GM13977 (cell line): ENCODE measurements around the gene UGT1A3.
"Not testable (repeated sequence)": the region's sequence is repeated elsewhere in the genome, so short reads cannot be mapped to it uniquely, and the experiment has no call there.

Experiments
- DNase-seq: peaks from one replicate; pipeline ENCODE4 v3.0.0; 2012; ENCODE audit warnings: low spot score
- in situ Hi-C: fragments of 300-500 bp; cut with MboI; formaldehyde crosslinking; loops from one replicate; pipeline ENCODE4 v1.12.0; 2022; ENCODE audit warnings: low sequenced_read_pairs, low pct_unique_long_range_greater_than_20kb, mixed read lengths, inconsistent platforms; ENCODE audit not compliant: unreplicated experiment
- TF ChIP-seq, protein P1 (sequence below): IDR thresholded peaks from 2 replicates; pipeline ENCODE4 v1.5.1; 2012; ENCODE audit warnings: mild to moderate bottlenecking, control low read depth; ENCODE audit not compliant: insufficient read depth; ENCODE audit errors: extremely low read depth, missing control alignments

Gene UGT1A3

DNA sequence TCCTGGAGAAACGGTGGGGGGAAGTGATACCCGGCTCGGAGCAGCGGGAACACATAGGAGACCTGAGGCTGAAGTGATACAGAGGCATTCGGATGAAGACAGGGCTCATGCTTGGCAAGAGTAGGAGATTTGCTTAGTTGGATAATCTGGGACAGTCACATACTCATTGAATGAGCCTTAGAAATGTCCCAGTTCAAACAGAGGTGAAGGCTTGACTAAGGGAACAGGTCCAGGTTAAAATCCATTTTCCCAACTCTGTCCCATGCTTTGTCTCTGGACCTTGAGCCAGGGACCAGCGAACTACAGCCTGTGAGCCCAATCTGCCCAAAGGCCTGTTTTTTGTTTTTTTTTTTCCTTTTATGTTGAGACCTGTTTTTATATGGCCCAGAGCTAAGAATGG is 34.9 kb upstream of the UGT1A3 start:
- in situ Hi-C loops: no loop called here
- TF ChIP-seq, protein P1, sequence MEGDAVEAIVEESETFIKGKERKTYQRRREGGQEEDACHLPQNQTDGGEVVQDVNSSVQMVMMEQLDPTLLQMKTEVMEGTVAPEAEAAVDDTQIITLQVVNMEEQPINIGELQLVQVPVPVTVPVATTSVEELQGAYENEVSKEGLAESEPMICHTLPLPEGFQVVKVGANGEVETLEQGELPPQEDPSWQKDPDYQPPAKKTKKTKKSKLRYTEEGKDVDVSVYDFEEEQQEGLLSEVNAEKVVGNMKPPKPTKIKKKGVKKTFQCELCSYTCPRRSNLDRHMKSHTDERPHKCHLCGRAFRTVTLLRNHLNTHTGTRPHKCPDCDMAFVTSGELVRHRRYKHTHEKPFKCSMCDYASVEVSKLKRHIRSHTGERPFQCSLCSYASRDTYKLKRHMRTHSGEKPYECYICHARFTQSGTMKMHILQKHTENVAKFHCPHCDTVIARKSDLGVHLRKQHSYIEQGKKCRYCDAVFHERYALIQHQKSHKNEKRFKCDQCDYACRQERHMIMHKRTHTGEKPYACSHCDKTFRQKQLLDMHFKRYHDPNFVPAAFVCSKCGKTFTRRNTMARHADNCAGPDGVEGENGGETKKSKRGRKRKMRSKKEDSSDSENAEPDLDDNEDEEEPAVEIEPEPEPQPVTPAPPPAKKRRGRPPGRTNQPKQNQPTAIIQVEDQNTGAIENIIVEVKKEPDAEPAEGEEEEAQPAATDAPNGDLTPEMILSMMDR: no peak
- DNase-seq: no peak

DNA sequence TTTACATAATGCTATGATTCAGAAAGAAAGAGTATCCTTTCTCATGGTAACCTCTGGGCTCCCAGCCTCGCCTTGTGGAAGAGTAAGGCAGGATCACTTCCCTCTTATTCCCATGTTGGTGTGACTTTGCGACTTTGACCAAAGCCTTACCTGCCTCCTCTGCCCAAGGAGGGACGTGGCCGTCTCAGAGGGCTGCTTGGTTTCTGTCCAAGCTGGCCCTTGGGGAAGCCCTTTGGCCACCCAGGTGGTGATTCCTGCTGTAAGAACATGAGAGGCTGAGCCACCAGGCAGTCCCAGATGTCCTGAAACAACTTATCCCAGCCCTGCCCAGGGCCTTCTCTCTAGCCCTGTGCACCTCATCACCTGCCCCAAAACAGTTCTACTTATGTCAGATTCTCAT is 30.1 kb upstream of the UGT1A3 start:
- TF ChIP-seq, protein P1: no peak
- in situ Hi-C loops: no loop called here
- DNase-seq: no peak

GRCh38 chr2:233699424-233700027 is 29.3 kb upstream of the UGT1A3 start:
- TF ChIP-seq, protein P1: no peak
- no peak for DNase-seq
- in situ Hi-C loops: loop anchor here (25.0 kb wide), 1 partner anchor 212 kb away; no protein-coding TSS in a partner anchor

DNA sequence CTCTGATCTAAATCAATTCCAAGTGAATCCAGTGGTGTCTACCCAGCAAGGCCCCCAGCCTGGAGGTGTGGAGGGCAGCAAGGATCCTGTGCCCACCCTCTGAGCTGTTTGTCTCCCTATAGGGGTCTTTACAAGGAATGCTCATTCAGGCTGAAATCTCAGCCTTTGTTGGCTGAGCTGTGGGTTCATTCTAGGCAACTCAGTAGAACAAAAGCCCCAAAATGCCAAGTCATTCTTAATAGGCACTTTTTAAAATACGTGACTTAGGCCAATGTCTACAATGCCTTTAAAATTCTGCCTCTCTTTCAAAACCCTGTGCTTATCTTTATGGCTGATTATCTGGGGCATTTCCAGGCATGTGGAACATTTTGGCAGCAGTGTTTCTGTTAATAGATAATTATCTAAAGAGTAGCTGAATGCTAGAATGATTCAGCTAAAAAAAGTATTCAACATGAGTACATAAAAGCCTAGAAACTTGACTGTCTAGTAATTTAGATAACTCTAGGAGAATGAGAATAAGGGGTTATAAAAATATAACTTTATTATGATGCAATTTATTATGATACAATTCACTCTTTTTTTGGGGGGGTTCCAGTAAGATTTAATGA is 28.7 kb upstream of the UGT1A3 start:
- in situ Hi-C loops: loop anchor here (25.0 kb wide), 1 partner anchor 213 kb away; no protein-coding TSS in a partner anchor
- TF ChIP-seq, protein P1: no peak
- DNase-seq: no peak

DNA sequence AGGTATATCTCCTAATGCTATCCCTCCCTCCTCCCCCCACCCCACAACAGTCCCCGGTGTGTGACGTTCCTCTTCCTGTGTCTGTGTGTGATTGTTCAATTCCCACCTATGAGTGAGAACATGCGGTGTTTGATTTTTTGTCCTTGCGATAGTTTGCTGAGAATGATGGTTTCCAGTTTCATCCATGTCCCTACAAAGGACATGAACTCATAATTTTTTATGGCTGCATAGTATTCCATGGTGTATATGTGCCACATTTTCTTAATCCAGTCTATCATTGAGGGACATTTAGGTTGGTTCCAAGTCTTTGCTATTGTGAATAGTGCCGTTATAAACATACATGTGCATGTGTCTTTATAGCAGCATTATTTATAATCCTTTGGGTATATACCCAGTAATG is 28.0 kb upstream of the UGT1A3 start:
- in situ Hi-C loops: loop anchor here (25.0 kb wide), 1 partner anchor 214 kb away; no protein-coding TSS in a partner anchor
- not testable (repeated sequence) for DNase-seq

DNA sequence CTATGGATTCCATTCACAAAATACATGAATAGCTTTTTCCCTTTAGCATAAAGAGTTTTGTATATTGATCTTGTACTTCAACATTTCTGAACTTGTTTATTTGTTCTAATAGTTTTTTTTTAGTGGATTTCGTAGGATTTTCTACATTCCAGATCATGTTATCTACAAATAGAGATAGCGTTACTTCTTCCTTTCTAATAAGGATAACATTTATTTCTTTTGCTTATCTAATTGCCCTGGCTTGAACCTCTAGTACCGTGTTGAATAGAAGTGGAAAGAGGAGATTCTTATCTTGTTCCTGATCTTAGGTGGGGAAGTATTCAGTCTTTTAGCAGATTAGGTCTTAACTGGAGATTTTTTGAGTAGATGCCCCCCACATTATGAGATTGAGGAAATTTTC is 26.6 kb upstream of the UGT1A3 start:
- TF ChIP-seq, protein P1: no peak
- in situ Hi-C loops: loop anchor here (25.0 kb wide), 1 partner anchor 215 kb away; no protein-coding TSS in a partner anchor
- DNase-seq: no peak

- TF ChIP-seq, protein P1: no peak
- in situ Hi-C loops: loop anchor here (25.0 kb wide), 1 partner anchor 219 kb away; no protein-coding TSS in a partner anchor
- no peak for DNase-seq
These were observed 22.8 kb upstream of the UGT1A3 start for GRCh38 chr2:233705911-233706506.
